Upper lobe of left lung (tissue), 4 donors: Measurements from ENCODE around the gene C1orf159.

Experiments
- POLR2A ChIP-seq, 4 donors: fragments of 450-650 bp; IDR thresholded peaks; one replicate each; pipeline ENCODE4 v1.5.1; 2016 to 2017; ENCODE audit warnings: antibody characterized with exemption in 4 of 4, mild to moderate bottlenecking in 2 of 4
- TF ChIP-seq, protein P1 (sequence below), 6 experiments: fragments of 450-650 bp in 4 of 6; fragments of 200-600 bp in 2 of 6; sonication (generic) in 2 of 6; IDR thresholded peaks; one replicate each; pipeline ENCODE4 v1.5.1; 2016 to 2019; ENCODE audit warnings: antibody characterized with exemption in 6 of 6

DNA sequence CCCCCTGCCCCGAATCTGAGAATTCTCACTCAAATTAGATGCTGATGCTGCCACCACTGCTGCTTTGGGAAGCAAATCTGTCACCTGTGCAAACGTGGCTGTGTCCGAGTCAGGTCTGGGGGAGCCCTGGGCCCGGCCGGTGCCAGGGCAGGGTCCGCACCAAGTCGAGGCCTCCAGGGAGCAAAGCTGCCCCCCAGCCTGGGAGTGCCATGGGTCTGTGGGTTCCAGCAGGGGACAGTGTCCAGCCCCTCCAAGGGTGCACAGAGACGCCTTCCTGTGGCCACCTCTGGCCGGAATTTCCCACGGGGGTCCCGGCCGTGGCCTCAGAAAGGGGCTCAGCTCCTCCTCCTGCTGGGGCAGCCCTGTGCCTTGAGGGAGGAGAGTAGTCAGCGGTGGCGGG, 30.1 kb upstream of the C1orf159 start:
- TF ChIP-seq POLR2A (IDR thresholded peaks at IDR 0.05): no peak
- TF ChIP-seq, protein P1, sequence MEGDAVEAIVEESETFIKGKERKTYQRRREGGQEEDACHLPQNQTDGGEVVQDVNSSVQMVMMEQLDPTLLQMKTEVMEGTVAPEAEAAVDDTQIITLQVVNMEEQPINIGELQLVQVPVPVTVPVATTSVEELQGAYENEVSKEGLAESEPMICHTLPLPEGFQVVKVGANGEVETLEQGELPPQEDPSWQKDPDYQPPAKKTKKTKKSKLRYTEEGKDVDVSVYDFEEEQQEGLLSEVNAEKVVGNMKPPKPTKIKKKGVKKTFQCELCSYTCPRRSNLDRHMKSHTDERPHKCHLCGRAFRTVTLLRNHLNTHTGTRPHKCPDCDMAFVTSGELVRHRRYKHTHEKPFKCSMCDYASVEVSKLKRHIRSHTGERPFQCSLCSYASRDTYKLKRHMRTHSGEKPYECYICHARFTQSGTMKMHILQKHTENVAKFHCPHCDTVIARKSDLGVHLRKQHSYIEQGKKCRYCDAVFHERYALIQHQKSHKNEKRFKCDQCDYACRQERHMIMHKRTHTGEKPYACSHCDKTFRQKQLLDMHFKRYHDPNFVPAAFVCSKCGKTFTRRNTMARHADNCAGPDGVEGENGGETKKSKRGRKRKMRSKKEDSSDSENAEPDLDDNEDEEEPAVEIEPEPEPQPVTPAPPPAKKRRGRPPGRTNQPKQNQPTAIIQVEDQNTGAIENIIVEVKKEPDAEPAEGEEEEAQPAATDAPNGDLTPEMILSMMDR (IDR thresholded peaks at IDR 0.05): no peak
